ENCODE results near the gene MED26.

The MED26 gene

DNA sequence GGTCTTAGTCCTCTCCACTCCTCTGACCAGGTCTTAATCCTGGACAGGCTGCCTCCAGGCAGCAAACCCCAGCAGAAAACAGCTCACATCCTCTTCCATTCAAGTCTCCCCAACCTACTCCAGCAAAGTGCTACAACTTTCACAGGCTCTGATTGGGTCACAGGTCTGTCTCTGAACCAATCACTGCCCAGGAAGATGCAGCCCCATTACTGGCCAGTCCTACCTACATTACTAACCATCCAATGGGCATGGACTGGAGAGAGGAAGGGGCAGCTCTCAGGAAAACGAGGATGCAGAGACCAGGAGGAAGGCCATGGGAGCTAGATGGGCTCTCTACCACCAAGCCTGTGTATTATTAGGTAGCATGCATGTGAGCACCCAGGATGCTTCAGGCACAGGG is 12.2 kb downstream of the MED26 start:
- DNase-seq: no peak

DNA sequence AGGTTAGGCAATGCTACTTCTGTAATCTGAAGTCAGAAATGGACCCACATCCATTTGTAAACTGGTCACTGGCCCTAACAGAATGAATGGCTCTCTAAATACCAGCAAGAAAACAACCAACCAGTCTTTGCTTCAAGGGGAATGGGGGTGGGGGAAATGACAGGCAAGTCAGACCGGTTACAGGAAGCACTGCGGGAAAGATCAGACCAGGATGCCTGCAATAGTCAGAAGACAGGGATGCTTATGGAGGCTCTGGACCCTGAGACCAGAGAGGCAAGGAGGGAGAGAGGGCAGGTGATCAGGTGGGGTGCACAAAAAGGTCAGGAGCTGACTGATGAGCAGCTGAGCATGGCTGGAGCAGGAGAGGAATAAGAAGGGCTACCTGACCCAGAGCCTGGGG is 13.1 kb downstream of the MED26 start:
- DNase-seq: no peak

DNA sequence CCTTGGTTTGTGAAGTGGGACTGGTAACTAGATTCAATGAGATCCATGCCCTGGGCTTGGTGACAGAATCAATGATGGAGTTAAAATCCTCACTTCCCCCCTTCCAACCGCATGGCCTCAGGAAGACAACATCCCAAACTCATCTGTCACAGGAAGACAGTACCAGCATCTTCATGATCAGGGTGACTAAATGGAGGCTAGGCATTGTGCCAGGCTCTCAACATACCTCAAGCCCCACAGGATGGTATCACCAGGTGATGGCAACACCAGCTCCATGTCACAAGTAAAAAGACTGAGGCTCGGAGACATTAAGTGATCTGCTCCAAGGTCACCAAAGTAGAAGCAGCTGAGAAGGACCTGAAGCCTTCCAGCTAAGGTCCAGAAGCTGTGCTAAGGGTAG is 14.2 kb downstream of the MED26 start:
- DNase-seq: no peak

DNA sequence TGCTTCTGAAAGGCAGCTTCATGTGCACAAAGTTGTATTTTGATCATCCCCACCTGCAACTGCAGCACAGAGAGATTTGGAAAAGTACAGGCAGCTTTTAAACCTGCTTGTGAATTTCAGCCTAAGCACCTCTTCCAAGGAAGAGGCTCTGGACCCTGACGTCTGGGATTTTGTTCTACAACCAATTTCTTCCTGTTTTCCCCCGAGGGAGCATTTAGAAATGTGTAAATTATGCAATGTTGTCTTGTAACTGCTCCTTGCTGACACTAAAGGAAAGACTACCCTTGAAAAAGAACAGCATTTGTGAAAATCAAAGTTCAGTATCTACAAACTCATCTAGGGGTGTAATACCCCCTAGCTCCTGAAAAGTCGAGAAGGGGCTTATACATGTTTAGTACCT is 15.4 kb downstream of the MED26 start:
- no peak for DNase-seq

DNA sequence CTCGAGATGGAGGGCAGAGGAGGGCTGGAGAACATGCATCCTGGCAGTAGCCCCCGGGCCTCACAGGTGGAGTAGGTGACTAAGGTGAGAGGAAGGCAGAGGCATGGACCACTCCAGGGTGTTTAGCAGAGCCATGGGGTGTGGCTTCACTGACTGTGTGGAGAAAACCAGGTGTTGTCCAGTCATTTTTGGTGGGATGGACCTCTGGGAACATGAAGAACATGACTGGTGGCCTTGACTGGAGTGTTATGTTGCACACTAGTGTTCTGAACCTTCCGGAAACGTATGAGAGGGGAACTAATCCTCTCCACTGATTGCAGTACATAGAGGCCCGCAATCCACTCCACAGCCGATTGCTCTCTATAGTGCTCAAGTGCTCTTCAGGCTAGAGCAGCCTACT is 16.9 kb downstream of the MED26 start:
- DNase-seq: no peak

GRCh38 chr19:16609511-16610200 is 18.3 kb downstream of the MED26 start:
- no peak for DNase-seq

- no peak for DNase-seq
Measured at GRCh38 chr19:16608290-16608739, 19.7 kb downstream of the MED26 start.

GRCh38 chr19:16607819-16608218 is 20.2 kb downstream of the MED26 start:
- DNase-seq: no peak

GRCh38 chr19:16605553-16605994 is 22.4 kb downstream of the MED26 start:
- DNase-seq: no peak

GRCh38 chr19:16605115-16605514 is 22.9 kb downstream of the MED26 start:
- DNase-seq: no peak

DNA sequence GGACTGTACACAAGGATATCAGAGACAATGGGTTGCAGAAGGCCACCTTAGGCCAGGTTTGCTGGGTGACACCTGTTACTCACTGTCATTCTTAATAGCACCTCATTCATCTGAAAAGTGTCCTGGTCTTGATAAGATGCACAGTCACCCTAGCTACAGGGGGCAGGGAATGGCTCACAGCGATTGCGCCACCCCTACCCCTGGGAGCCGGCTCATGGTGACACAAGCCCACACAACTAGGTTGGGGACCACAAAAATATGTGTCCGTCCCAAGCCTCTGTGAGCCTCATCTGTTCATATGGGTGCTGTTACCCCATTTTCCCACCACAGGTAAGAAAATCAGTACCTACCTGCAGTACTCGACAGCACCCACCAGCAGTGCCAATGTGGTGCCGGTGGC is 23.4 kb downstream of the MED26 start:
- no peak for DNase-seq

DNA sequence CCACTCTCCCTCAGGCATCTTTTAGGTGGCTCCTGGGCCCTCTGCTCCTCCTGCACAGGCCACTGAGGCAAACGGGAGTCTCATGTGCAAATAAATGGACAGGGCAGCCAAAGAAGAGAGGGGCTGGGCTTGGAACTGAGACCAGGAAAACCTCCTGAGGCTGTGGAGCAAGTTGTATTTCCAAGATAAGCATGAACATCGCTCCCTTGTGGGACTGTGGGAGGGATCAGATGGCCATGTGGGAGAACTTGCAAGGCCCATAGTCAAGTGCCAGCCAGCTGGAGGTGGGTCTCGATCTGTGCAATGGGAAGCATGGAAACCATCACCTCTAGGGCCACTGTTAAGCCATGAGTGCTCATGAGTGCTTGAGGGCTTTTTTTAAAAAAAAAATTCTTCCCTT is 24.9 kb downstream of the MED26 start:
- no peak for DNase-seq

GRCh38 chr19:16601378-16602052 is 26.5 kb downstream of the MED26 start:
- no peak for DNase-seq

- DNase-seq: no peak
Measured at GRCh38 chr19:16600824-16601223, 27.2 kb downstream of the MED26 start.

DNA sequence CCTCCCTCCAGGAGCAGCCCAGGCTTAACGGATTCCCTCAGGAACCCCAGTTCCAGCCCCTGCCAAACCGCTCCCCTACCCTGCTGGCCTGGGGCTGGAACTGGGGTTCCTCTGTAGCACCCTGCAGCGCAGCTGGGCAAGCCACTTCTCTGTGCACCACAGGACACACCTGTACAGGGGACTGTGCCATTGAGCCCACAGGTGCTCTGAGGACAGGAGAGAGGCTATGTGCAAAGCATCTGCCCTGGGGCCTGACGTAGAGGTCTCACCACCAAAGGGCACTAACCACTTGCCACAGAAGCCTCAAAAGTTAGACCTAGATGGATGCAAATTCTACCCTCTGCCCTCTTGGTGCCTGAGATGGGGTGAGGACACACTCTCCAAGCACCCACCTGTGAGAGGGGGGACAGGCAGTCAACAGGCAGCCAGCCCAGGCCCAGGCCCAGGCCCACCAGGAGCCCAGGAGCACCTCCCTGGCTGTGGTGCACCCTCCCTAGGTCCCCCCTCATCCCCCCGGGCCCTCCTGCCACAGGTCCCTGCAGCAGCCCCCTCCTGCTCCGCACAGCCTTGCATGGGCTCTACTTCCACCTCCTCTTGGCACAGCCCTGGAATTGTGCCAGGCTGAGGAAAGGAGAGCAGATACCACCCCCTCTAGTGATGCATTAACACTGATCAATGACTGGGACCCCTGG is 28.2 kb downstream of the MED26 start:
- no peak for DNase-seq

GRCh38 chr19:16598848-16599247 is 29.2 kb downstream of the MED26 start:
- DNase-seq: no peak

- no peak for DNase-seq
Measured at GRCh38 chr19:16596399-16596798, 31.6 kb downstream of the MED26 start.

- no peak for DNase-seq
Measured at GRCh38 chr19:16595097-16595496, 32.9 kb downstream of the MED26 start.

- DNase-seq: no peak
Measured at GRCh38 chr19:16594681-16595091, 33.3 kb downstream of the MED26 start.

GRCh38 chr19:16594131-16594586 is 33.8 kb downstream of the MED26 start:
- no peak for DNase-seq

GRCh38 chr19:16593181-16593580 is 34.8 kb downstream of the MED26 start:
- DNase-seq: no peak

GRCh38 chr19:16591803-16592556 is 36.0 kb downstream of the MED26 start:
- DNase-seq: no peak

Data from right kidney (tissue), 1 donor.